ENCODE measurements around the gene URAD.

Gene URAD

GRCh38 chr13:27953676-27954405 lies 34.7 kb downstream of the URAD start:
- peak; percentile 63 for DNase-seq (ENCODE audit: low read depth)
- peak overlapping the region; percentile 39 for H3K4me3 ChIP-seq (ENCODE audit: low read depth, low read length)
- peak; percentile 53 for TF ChIP-seq CTCF (conservative IDR thresholded peaks at IDR 0.05; ENCODE audit: low read depth, low read length)

GRCh38 chr13:27952876-27953675 lies 35.4 kb downstream of the URAD start:
- no peak for DNase-seq (ENCODE audit: low read depth)
- no peak overlapping the region for H3K4me3 ChIP-seq (ENCODE audit: low read depth, low read length)
- no peak for TF ChIP-seq CTCF (conservative IDR thresholded peaks at IDR 0.05; ENCODE audit: low read depth, low read length)

- DNase-seq (ENCODE audit: low read depth) = no peak
- no peak for TF ChIP-seq CTCF (conservative IDR thresholded peaks at IDR 0.05; ENCODE audit: low read depth, low read length)
- no peak overlapping the region for H3K4me3 ChIP-seq (ENCODE audit: low read depth, low read length)
These were observed 45.5 kb downstream of the URAD start for GRCh38 chr13:27942972-27943371.

GRCh38 chr13:27933580-27934328 lies 54.7 kb downstream of the URAD start:
- H3K4me3 ChIP-seq (ENCODE audit: low read depth, low read length) = no peak overlapping the region
- DNase-seq (ENCODE audit: low read depth) = no peak
- no peak for TF ChIP-seq CTCF (conservative IDR thresholded peaks at IDR 0.05; ENCODE audit: low read depth, low read length)

GRCh38 chr13:27933118-27933517 lies 55.4 kb downstream of the URAD start:
- DNase-seq (ENCODE audit: low read depth) = no peak
- no peak for TF ChIP-seq CTCF (conservative IDR thresholded peaks at IDR 0.05; ENCODE audit: low read depth, low read length)

GRCh38 chr13:27929868-27930267 lies 58.6 kb downstream of the URAD start:
- TF ChIP-seq CTCF (conservative IDR thresholded peaks at IDR 0.05; ENCODE audit: low read depth, low read length) = no peak
- no peak overlapping the region for H3K4me3 ChIP-seq (ENCODE audit: low read depth, low read length)
- no peak for DNase-seq (ENCODE audit: low read depth)

More at GRCh38 chr13:27933118-27933517, 55.4 kb downstream of the URAD start:
- no peak overlapping the region for H3K4me3 ChIP-seq (ENCODE audit: low read depth, low read length)
